GM12872 (cell line): ENCODE data around the gene CLCN1.

Experiments
- TF ChIP-seq, protein P1 (sequence below): IDR thresholded peaks from 3 replicates; pipeline ENCODE4 v1.5.1; 2011; ENCODE audit warnings: low read depth, mild to moderate bottlenecking, low read length, moderate library complexity; ENCODE audit not compliant: insufficient read depth

The CLCN1 gene

DNA sequence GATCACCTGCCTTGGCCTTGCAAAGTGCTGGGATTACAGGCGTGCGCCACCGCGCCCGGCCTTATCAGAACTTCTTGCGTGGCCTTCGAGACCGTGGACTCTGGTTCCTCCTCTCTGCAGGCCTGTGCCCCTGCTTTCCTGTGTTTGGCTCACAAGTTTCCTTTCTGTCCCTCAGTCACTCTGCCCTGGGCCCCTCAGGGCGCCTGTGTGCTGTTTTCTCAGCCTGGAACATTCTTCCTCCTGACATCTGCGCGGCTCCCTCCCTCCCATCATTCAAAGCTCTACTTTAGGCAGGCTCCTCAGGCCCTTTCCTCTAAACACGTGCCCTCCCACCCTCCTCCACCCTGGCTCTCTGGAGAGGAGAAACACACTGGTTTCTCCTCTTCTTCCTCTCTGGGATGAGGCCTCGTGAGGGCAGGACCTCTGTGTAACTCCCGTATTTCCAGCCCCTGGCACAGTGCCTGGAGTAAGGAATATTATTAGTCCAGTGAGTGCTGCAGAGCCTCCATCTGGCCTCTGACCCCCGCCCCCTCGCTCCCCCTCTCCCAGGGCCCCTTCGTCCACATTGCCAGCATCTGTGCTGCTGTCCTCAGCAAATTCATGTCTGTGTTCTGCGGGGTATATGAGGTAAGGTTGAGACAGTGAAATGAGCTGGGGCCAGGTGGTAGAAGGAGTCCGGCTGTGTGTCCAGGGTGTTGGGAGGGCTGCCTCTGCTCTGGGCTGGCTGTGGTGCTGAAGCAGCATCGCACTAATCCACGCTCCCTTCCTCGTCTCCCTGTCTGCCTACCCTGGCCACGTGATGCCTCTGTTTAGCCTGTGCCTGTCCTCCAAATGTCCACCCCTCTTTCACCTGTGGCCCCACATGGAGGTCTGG is 7.1 kb downstream of the CLCN1 start:
- TF ChIP-seq, protein P1, sequence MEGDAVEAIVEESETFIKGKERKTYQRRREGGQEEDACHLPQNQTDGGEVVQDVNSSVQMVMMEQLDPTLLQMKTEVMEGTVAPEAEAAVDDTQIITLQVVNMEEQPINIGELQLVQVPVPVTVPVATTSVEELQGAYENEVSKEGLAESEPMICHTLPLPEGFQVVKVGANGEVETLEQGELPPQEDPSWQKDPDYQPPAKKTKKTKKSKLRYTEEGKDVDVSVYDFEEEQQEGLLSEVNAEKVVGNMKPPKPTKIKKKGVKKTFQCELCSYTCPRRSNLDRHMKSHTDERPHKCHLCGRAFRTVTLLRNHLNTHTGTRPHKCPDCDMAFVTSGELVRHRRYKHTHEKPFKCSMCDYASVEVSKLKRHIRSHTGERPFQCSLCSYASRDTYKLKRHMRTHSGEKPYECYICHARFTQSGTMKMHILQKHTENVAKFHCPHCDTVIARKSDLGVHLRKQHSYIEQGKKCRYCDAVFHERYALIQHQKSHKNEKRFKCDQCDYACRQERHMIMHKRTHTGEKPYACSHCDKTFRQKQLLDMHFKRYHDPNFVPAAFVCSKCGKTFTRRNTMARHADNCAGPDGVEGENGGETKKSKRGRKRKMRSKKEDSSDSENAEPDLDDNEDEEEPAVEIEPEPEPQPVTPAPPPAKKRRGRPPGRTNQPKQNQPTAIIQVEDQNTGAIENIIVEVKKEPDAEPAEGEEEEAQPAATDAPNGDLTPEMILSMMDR = no peak

DNA sequence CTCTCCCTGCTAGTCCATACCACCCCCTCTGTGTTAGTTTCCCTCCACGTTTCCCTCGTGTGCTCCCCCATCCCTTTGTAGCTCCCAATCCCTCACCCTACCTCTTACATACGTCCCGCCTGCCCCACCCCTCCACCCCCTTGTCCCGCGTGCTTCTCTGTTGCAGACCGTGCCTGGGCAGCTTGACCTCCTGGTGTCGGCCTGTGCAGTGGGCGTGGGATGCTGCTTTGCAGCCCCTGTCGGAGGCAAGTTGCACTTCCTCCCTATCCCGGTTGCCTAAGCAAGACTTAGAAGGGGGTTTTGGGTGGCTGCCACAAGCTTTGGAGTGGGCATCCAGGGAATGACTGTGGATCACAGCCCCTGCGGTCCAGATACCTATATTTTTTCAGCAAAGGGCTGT is 7.7 kb downstream of the CLCN1 start:
- TF ChIP-seq, protein P1 = no peak

DNA sequence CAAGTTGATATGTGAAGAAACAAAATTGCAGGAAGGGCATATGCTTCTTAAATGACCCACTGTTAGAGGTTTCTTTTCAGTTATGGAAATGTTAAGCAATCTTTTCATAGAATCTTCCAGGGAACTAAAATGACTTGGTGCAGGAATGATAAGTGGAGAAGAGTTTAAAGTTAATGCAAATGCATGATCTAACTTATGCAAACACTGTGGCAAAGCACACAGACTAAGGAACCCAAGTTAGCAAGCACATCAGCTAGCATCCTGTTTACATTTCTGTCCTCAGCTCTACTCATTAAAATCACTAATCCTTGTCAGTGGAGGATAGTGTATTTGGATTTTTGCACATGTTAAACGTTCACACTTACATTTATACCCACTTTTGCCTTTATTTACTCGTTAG is 9.3 kb downstream of the CLCN1 start:
- TF ChIP-seq, protein P1 = no peak

DNA sequence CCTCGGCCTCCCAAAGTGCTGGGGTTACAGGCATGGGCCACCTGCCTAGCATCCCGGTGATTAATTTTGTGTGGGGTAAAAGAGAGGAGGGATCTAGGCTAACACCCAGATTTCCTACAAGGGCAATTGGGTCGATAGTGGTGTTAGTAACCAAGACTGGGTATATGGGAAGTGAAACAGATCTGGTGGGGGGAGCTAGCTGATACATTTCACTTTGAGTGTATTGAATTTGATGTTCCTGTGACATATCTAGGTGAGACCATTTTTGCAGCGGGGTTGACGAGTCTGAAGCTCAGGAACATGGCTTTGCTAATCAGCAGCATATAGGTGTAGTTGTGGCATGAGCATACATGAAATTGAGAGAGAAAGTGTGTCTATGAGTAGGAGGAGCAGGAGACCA is 12.0 kb downstream of the CLCN1 start:
- TF ChIP-seq, protein P1 = no peak

DNA sequence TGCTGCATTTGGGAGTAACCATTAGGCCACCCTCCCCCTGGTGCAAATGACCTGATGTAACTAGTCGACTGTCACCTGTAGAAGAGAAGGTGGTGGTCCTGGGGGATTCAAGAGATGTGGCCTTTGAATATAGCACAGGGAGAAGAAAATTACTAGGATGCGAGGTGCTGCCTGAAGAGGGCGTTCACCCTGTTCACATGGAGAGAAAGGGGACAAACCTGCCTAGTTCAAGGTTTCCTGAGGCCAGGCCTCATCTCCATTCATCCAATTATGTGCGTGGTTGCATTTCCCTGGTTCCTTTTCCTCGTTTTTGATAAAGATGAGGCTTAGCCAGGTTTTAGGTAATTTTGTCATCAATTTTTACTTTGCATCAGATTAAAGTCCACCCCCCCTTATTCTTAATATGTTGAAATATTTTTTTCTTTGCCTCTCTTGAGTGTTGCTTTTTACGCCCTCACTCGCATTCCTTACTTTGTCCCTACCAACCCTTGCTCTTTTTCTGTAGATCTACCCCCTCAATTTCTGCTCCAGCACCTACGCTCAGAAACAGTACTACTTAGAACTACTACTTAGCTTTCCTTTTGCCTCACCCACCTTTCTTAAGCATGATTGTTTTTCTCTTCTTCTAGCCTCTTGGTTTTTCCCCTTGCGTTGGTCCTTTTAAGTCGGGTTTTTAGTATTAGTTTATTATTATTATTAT is 13.7 kb downstream of the CLCN1 start:
- TF ChIP-seq, protein P1 = no peak

DNA sequence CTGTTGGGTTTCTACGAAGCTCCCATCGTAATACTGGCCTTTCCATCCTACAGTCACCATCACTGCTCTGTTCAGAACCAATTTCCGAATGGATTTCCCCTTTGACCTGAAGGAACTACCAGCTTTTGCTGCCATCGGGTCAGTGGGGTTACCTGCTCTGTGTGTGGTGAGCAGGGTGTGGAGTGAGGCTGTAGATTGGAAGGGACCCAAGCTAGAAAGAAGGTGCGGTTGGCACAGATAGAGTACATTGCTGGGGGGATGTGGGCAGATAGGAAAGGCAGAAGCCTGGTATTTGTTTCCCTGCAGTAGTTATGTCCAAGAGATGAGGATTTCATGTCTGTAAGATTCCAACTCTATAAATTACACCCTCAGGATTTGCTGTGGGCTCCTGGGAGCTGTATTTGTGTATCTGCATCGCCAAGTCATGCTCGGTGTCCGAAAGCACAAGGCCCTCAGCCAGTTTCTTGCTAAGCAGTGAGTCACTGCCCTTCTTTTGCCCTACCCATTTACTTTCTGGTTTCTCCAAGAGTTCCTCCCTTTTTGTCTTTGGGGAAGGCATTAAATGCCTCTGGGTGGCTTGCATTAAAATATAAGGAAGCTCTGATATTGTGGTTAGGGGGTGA is 15.4 kb downstream of the CLCN1 start:
- TF ChIP-seq, protein P1 = no peak

DNA sequence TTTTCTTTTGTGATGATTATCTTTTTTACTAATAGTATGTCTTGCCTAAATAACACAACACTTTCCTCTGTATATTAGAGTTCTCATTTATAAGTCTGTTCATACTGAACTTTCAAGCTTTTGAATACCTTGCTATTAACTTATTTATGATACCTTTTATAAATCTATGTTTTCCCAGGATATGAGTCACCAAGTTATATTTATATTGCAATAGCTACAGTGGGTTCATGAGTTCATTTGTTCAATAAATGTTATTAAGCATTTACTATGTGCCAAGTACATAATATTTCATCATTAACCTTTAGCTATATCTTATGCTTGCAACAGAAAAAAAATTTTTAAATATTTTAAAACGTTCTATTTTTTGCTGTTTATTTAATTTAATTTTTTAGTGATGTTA is 18.3 kb downstream of the CLCN1 start:
- TF ChIP-seq, protein P1 = no peak
